ENCODE data around the gene ARID1B. TPM values are rescaled to one million over a fixed set of nuclear protein-coding genes. Genes with fewer than 3 reads are reported as not detected.

Gene ARID1B
- total and polyA plus RNA-seq, 9 of the 15 experiments (the other 6 are each of a cell fraction or from before 2014, with no cell fraction given) = 12.5 to 50.5 (median 25.8) TPM

GRCh38 chr6:157107915-157108651 lies 330.9 kb downstream of the ARID1B start (continued):
- TF ChIP-seq PRDM10 (IDR thresholded peaks at IDR 0.05; ENCODE audit: partially characterized antibody) (peak; percentile 17), HES1 (IDR thresholded peaks at IDR 0.05; ENCODE audit: low read depth) (no peak), HNRNPUL1 (IDR thresholded peaks at IDR 0.05; ENCODE audit: low read length) (no peak), MAFF (IDR thresholded peaks at IDR 0.05; ENCODE audit: low read length) (peak; percentile 68; the same call in 1 of the 2 replicates), ARID3A (IDR thresholded peaks at IDR 0.05; ENCODE audit: borderline replicate concordance, low read depth, low read length) (peak; percentile 76; the same call in 1 of the 2 replicates), NR4A1 (CRISPR knock-in tag; IDR thresholded peaks at IDR 0.05) (no peak), NR4A1 (tag; IDR thresholded peaks at IDR 0.05) (no peak), NCOR1 (IDR thresholded peaks at IDR 0.05) (peak; percentile 42; the same call in 1 of the 2 replicates), ATF3 (IDR thresholded peaks at IDR 0.05) (peak; percentile 96), ATF3 (CRISPR knock-in tag; conservative IDR thresholded peaks at IDR 0.05) (peak; percentile 92), IRF1 (CRISPR knock-in tag; IDR thresholded peaks at IDR 0.05; ENCODE audit: borderline replicate concordance) (no peak), STAT5A (IDR thresholded peaks at IDR 0.05; ENCODE audit: borderline replicate concordance, low read length) (no peak), FOSL1 (tag; conservative IDR thresholded peaks at IDR 0.05) (peak; percentile 99), JUND (IDR thresholded peaks at IDR 0.05; ENCODE audit: borderline replicate concordance, low read depth, low read length) (peak; percentile 96), JUND (tag; IDR thresholded peaks at IDR 0.05; ENCODE audit: borderline replicate concordance, low read depth, low read length) (peak; percentile 94), ZBTB33 (CRISPR knock-in tag; IDR thresholded peaks at IDR 0.05) (peak; percentile 96), TAF9B (IDR thresholded peaks at IDR 0.05; ENCODE audit: partially characterized antibody) (no peak), RBM39 (optimal IDR thresholded peaks at IDR 0.05; ENCODE audit: low read depth, low read length) (no peak)
